Glutamatergic neuron (in vitro differentiated cells): Measurements from ENCODE around the gene IL20. TPM values are rescaled to one million over a fixed set of nuclear protein-coding genes. Genes with fewer than 3 reads are reported as not detected.

ENCODE experiments used
- DNase-seq: peaks from one replicate; pipeline ENCODE4 v3.0.0; 2022
- H3K27ac Mint-ChIP-seq: one replicate; pipeline ENCODE4 v1.8.0; 2020; ENCODE audit warnings: mild to moderate bottlenecking, mixed read lengths, inconsistent platforms; ENCODE audit not compliant: unreplicated experiment
- H3K27me3 Mint-ChIP-seq: one replicate; pipeline ENCODE4 v1.8.0; 2020; ENCODE audit warnings: mild to moderate bottlenecking, moderate library complexity, mixed read lengths, inconsistent platforms; ENCODE audit not compliant: unreplicated experiment
- H3K36me3 Mint-ChIP-seq: one replicate; pipeline ENCODE4 v1.8.0; 2020; ENCODE audit warnings: mild to moderate bottlenecking, mixed read lengths, inconsistent platforms; ENCODE audit not compliant: unreplicated experiment
- H3K4me1 Mint-ChIP-seq: one replicate; pipeline ENCODE4 v1.8.0; 2020; ENCODE audit warnings: mild to moderate bottlenecking, low read depth, mixed read lengths, inconsistent platforms; ENCODE audit not compliant: unreplicated experiment
- H3K4me3 Mint-ChIP-seq: one replicate; pipeline ENCODE4 v1.8.0; 2020; ENCODE audit warnings: mild to moderate bottlenecking, mixed read lengths, inconsistent platforms; ENCODE audit not compliant: unreplicated experiment
- H3K9me3 Mint-ChIP-seq: one replicate; pipeline ENCODE4 v1.8.0; 2020; ENCODE audit warnings: mild to moderate bottlenecking, moderate library complexity, mixed read lengths, inconsistent platforms; ENCODE audit not compliant: unreplicated experiment
- total RNA-seq: library from RNA; stranded (reverse); fragmentation: NEBNext Ultra II Directional; extraction: Animal tissue kit (Norgen Biotek cat#: 25700); gene quantifications from one replicate; pipeline ENCODE4 v1.2.1, GENCODE V29; 2021; ENCODE audit not compliant: unreplicated experiment
- TF ChIP-seq, protein P1 (sequence below): fragments of 200-600 bp; sonication (generic); IDR thresholded peaks from one replicate; pipeline ENCODE4 v1.5.0; 2021; ENCODE audit not compliant: partially characterized antibody, unreplicated experiment

IL20 gene
- total RNA-seq, 1 donor from 2014 or later, result not detected

DNA sequence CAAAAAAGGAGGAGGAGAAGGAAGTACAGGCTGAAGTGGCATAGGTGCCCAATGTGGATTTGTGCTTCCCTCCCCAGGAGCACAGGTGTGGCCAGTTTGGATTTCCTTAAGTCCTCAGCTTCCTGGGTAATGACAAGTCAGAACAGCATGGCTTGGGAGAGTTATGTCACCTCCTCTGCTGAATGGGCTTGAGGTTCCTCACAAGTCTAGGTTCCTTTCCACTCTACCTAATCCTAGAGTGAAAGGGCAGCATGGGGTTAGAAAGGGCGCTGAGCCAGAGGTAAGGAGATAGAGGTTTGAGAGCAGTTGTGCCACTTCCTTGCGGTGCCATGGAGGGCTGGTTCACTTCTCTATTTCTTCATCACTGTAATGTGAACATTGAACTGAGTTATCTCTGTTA lies 35.5 kb upstream of the IL20 start:
- no peak overlapping the region for H3K27ac Mint-ChIP-seq
- H3K27me3 Mint-ChIP-seq, result peaks cover 4% of the 10 kb centered on the region
- H3K4me3 Mint-ChIP-seq, result no peak overlapping the region
- H3K4me1 Mint-ChIP-seq, result peaks cover 3% of the 10 kb centered on the region
- H3K36me3 Mint-ChIP-seq, result no peaks in the 10 kb centered on the region
- no peak for DNase-seq
- TF ChIP-seq, protein P1, sequence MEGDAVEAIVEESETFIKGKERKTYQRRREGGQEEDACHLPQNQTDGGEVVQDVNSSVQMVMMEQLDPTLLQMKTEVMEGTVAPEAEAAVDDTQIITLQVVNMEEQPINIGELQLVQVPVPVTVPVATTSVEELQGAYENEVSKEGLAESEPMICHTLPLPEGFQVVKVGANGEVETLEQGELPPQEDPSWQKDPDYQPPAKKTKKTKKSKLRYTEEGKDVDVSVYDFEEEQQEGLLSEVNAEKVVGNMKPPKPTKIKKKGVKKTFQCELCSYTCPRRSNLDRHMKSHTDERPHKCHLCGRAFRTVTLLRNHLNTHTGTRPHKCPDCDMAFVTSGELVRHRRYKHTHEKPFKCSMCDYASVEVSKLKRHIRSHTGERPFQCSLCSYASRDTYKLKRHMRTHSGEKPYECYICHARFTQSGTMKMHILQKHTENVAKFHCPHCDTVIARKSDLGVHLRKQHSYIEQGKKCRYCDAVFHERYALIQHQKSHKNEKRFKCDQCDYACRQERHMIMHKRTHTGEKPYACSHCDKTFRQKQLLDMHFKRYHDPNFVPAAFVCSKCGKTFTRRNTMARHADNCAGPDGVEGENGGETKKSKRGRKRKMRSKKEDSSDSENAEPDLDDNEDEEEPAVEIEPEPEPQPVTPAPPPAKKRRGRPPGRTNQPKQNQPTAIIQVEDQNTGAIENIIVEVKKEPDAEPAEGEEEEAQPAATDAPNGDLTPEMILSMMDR, result no peak
- H3K9me3 Mint-ChIP-seq, result no peaks in the 10 kb centered on the region

DNA sequence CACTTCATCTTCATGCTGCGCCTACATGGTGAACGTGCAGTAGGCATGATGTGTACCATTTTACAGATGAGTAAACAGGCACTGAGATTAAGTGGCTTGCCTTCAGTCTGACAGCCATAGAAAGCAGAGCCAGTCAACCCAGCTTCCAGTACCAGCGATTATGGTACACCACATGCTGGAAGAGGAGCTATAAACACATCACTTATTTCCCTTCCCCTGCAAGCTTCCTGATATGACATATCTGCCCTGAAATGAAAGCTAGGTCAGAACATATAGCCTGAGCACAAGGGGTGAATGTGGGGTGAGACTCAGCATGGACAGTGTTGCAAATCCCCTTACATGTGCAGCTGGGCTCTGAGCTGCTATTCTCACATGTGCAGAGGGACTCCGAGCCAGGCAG lies 33.8 kb upstream of the IL20 start:
- Mint-ChIP-seq H3K27ac (no peak overlapping the region), H3K27me3 (peaks cover under 1% of the 10 kb centered on the region), H3K9me3 (no peaks in the 10 kb centered on the region), H3K4me3 (no peak overlapping the region), H3K4me1 (peaks cover 2% of the 10 kb centered on the region), H3K36me3 (no peaks in the 10 kb centered on the region)
- TF ChIP-seq, protein P1, result no peak
- DNase-seq, result no peak

DNA sequence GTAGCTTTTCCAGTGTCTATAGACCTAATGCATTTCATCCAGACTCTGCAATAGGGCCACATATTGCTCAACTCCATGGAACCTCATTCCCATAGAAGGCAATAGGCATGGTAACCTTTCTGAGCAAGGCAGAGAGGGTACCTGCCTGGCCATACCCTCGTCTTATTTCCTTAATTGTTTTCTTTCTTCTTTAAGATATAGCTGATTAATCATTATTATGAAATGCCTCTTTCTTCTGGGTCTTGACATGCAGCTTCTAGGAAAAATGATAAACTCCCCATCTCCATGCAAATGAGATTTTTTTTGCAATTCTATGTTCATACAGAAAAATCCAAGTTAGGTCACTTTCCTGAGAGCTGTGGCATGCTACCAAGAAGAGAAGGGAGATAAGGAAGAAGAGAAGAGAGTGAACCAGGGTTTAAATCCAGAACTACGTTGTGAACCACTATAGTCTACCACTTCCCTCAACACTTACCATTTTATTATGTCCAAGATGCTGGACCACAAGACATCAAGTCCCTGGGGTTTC lies 33.0 kb upstream of the IL20 start:
- H3K27ac Mint-ChIP-seq, result no peak overlapping the region
- peaks cover 3% of the 10 kb centered on the region for H3K27me3 Mint-ChIP-seq

DNA sequence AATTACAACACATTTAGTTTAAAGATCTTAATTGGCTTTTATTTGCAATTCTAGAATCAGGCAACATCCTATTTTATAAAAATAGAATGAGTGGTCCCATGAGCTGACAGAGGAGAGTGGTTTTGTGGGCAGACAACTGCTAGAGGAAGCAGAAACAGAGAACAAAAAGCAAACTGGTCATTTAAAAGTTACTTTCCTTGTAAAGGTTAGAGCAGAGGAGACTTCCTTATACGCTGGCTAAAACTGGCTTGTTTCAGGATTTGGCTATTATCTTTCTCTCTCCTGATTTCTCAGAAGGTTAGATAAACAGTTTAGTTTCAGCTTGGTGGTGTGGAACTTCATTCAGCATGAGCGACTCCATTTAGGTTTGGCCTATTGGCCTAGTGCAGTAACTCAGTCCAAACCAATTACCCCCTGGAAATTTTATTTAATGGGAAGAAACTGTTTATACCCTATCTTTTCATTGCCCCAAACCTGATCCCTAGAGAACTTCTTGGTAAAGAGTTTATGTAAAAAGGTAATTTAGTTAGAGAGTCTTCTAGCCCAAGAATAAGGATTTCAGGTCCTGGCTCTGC lies 32.2 kb upstream of the IL20 start:
- no peak overlapping the region for H3K27ac Mint-ChIP-seq
- DNase-seq, result no peak
- no peak overlapping the region for H3K4me3 Mint-ChIP-seq
- no peaks in the 10 kb centered on the region for H3K36me3 Mint-ChIP-seq
- no peaks in the 10 kb centered on the region for H3K4me1 Mint-ChIP-seq
- H3K9me3 Mint-ChIP-seq, result no peaks in the 10 kb centered on the region
- peaks cover 3% of the 10 kb centered on the region for H3K27me3 Mint-ChIP-seq
- TF ChIP-seq, protein P1, result no peak

More for the DNA sequence above, 33.0 kb upstream of the IL20 start:
- H3K4me1 Mint-ChIP-seq, result no peaks in the 10 kb centered on the region
- H3K9me3 Mint-ChIP-seq, result no peaks in the 10 kb centered on the region
- no peak for DNase-seq
- TF ChIP-seq, protein P1, result no peak
- no peaks in the 10 kb centered on the region for H3K36me3 Mint-ChIP-seq
- no peak overlapping the region for H3K4me3 Mint-ChIP-seq

DNA sequence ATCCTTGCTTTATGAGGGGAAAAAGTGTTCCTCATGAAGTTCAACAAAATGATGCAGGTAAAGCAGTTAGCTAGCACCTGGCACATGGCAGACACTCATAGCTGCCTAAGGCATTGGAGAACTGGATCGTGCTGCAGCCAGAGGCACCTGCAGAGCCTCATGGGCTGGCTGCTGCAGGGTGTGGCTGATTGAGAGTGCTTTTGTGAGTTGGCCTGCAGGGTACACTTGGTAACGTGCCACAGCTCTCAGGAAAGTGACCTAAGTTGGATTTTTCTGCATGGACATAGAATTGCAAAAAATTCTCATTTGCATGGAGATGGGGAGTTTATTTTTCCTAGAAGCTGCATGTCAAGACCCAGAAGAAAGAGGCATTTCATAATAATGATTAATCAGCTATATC lies 31.6 kb upstream of the IL20 start:
- Mint-ChIP-seq H3K36me3 (no peaks in the 10 kb centered on the region), H3K27ac (no peak overlapping the region), H3K9me3 (no peaks in the 10 kb centered on the region), H3K4me1 (no peaks in the 10 kb centered on the region), H3K27me3 (peaks cover 3% of the 10 kb centered on the region), H3K4me3 (no peak overlapping the region)
- TF ChIP-seq, protein P1, result no peak
- DNase-seq, result no peak
